HepG2 (cell line): Measurements from ENCODE around the gene FAT1. TPM values are rescaled to one million over a fixed set of nuclear protein-coding genes. Genes with fewer than 3 reads are reported as not detected.
A peak's percentile ranks its signal among the peaks of the same experiment; 100 is the strongest.

Experiments used
- ARID5B ChIP-seq: IDR thresholded peaks from 2 replicates; pipeline ENCODE4 v1.4.0; 2020; ENCODE audit warnings: mild to moderate bottlenecking, missing genetic modification reagents
- CC2D1A ChIP-seq: sonication (generic); formaldehyde crosslinking; IDR thresholded peaks from 2 replicates; pipeline ENCODE4 v1.8.1; 2023; ENCODE audit warnings: mild to moderate bottlenecking, missing genetic modification reagents
- CENPBD1 ChIP-seq: sonication (generic); formaldehyde crosslinking; IDR thresholded peaks from 2 replicates; pipeline ENCODE4 v1.8.0; 2022; ENCODE audit warnings: missing genetic modification reagents, low read depth, mild to moderate bottlenecking, borderline replicate concordance
- GABPB1 ChIP-seq: IDR thresholded peaks from 2 replicates; pipeline ENCODE4 v1.6.1; 2016; ENCODE audit warnings: mild to moderate bottlenecking, missing genetic modification reagents, moderate library complexity, missing compliant biosample characterization
- HIC2 ChIP-seq: sonication (generic); formaldehyde crosslinking; IDR thresholded peaks from 2 replicates; pipeline ENCODE4 v1.9.0; 2022; ENCODE audit warnings: low read depth, missing genetic modification reagents
- KLF9 ChIP-seq: IDR thresholded peaks from 2 replicates; pipeline ENCODE4 v1.6.1; 2016; ENCODE audit warnings: low read depth
- MEIS1 ChIP-seq: sonication (generic); formaldehyde crosslinking; IDR thresholded peaks from 2 replicates; pipeline ENCODE4 v1.9.0; 2021; ENCODE audit warnings: mild to moderate bottlenecking, missing genetic modification reagents, moderate library complexity, borderline replicate concordance
- MYC ChIP-seq: sonication (generic); formaldehyde crosslinking; IDR thresholded peaks from 2 replicates; pipeline ENCODE4 v1.9.0; 2021; ENCODE audit warnings: missing genetic modification reagents, borderline replicate concordance
- NCOA2 ChIP-seq: sonication (generic); formaldehyde crosslinking; IDR thresholded peaks from 2 replicates; pipeline ENCODE4 v1.8.0; 2022; ENCODE audit warnings: inconsistent platforms
- NFIB ChIP-seq: sonication (generic); formaldehyde crosslinking; IDR thresholded peaks from 2 replicates; pipeline ENCODE4 v1.9.0; 2021; ENCODE audit warnings: missing genetic modification reagents, mild to moderate bottlenecking, borderline replicate concordance
- POLR2G ChIP-seq: fragments of 200-400 bp; formaldehyde crosslinking; IDR thresholded peaks from 2 replicates; pipeline ENCODE4 v1.6.1; 2018; ENCODE audit warnings: mild to moderate bottlenecking, low read depth, low read length, moderate library complexity
- REL ChIP-seq: sonication (generic); formaldehyde crosslinking; conservative IDR thresholded peaks from 2 replicates; pipeline ENCODE4 v1.8.0; 2022; ENCODE audit warnings: mild to moderate bottlenecking, missing genetic modification reagents, moderate library complexity
- REPIN1 ChIP-seq: sonication (generic); formaldehyde crosslinking; IDR thresholded peaks from 2 replicates; pipeline ENCODE4 v1.8.0; 2022; ENCODE audit warnings: missing genetic modification reagents, low read depth, mild to moderate bottlenecking, borderline replicate concordance
- SIX4 ChIP-seq: sonication (generic); formaldehyde crosslinking; IDR thresholded peaks from 2 replicates; pipeline ENCODE4 v1.4.0; 2020; ENCODE audit warnings: missing genetic modification reagents
- SOX5 ChIP-seq: IDR thresholded peaks from 2 replicates; pipeline ENCODE4 v1.6.1; 2016; ENCODE audit warnings: borderline replicate concordance
- ZFP41 ChIP-seq: sonication (generic); formaldehyde crosslinking; IDR thresholded peaks from 2 replicates; pipeline ENCODE4 v1.4.0; 2020; ENCODE audit warnings: mild to moderate bottlenecking, missing genetic modification reagents, borderline replicate concordance
- ZNF263 ChIP-seq: sonication (generic); formaldehyde crosslinking; IDR thresholded peaks from 2 replicates; pipeline ENCODE4 v1.4.0; 2020; ENCODE audit warnings: missing genetic modification reagents
- ZNF274 ChIP-seq: sonication (generic); formaldehyde crosslinking; IDR thresholded peaks from 2 replicates; pipeline ENCODE4 v1.5.1; 2020; ENCODE audit warnings: mild to moderate bottlenecking, missing genetic modification reagents
- ZNF317 ChIP-seq: sonication (generic); formaldehyde crosslinking; IDR thresholded peaks from 2 replicates; pipeline ENCODE4 v1.5.0; 2020; ENCODE audit warnings: mild to moderate bottlenecking, missing genetic modification reagents
- ZNF382 ChIP-seq: sonication (generic); formaldehyde crosslinking; IDR thresholded peaks from 2 replicates; pipeline ENCODE4 v1.5.0; 2020; ENCODE audit warnings: missing genetic modification reagents, mild to moderate bottlenecking, borderline replicate concordance
- ZNF577 ChIP-seq: sonication (generic); formaldehyde crosslinking; IDR thresholded peaks from 2 replicates; pipeline ENCODE4 v1.4.0; 2020; ENCODE audit warnings: mild to moderate bottlenecking, low read depth, missing genetic modification reagents, borderline replicate concordance
- ZNF616 ChIP-seq: sonication (generic); formaldehyde crosslinking; IDR thresholded peaks from 2 replicates; pipeline ENCODE4 v1.5.0; 2020; ENCODE audit warnings: low read depth, mild to moderate bottlenecking, missing genetic modification reagents
- ZSCAN29 ChIP-seq: sonication (generic); formaldehyde crosslinking; conservative IDR thresholded peaks from 2 replicates; pipeline ENCODE4 v1.4.0; 2020; ENCODE audit warnings: mild to moderate bottlenecking, missing genetic modification reagents
- polyA plus RNA-seq, 8 experiments: library from polyadenylated mRNA; depleted of rRNA in 3 of 8; stranded (reverse) in 7 of 8; unstranded in 1 of 8; fragments of >200 nt; fragmentation: Illumina TruSeq in 4 of 8; extraction: Trizol in 4 of 8; gene quantifications; 2 replicates each; pipeline versions ENCODE4 v1.2.1 to v1.2.3, GENCODE V29; 2011 to 2016; ENCODE audit warnings: low read depth in 4 of 8, missing spikeins in 1 of 8, mixed read lengths in 1 of 8; ENCODE audit not compliant: insufficient read depth in 1 of 8
- total RNA-seq, 5 experiments: library from RNA; depleted of rRNA; stranded (reverse); fragments of >200 nt; fragmentation: Illumina TruSeq; extraction: Trizol; gene quantifications; 2 replicates each; pipeline ENCODE4 v1.2.3, GENCODE V29; 2016; ENCODE audit warnings: low read depth in 1 of 5

Gene FAT1
- total and polyA plus RNA-seq, 2 of the 13 experiments (the other 11 are each of a cell fraction or from before 2014, with no cell fraction given) = 185 to 216 TPM

- TF ChIP-seq NCOA2 (CRISPR knock-in tag) (peak; percentile 29; the same call in 1 of the 2 replicates), REPIN1 (0 out of 2 replicates have a peak, but pooled peaks have one; percentile 29), ZNF577 (no peak), ZSCAN29 (CRISPR knock-in tag) (no peak), ZNF263 (CRISPR knock-in tag) (no peak), HIC2 (CRISPR knock-in tag) (no peak), KLF9 (CRISPR knock-in tag) (no peak), ZFP41 (no peak), POLR2G (0 out of 2 replicates have a peak, but pooled peaks have one; percentile 33), NFIB (CRISPR knock-in tag) (no peak), CENPBD1 (no peak), SIX4 (CRISPR knock-in tag) (no peak), MEIS1 (no peak), MYC (peak; percentile 67), ARID5B (CRISPR knock-in tag) (peak; percentile 60), ZNF317 (CRISPR knock-in tag) (no peak), ZNF274 (no peak), ZNF616 (no peak), CC2D1A (CRISPR knock-in tag) (no peak), SOX5 (peak; percentile 46; the same call in 1 of the 2 replicates), REL (CRISPR knock-in tag) (no peak), GABPB1 (CRISPR knock-in tag) (no peak), ZNF382 (CRISPR knock-in tag) (no peak)
Observed at GRCh38 chr4:186644737-186645261, 78.9 kb downstream of the FAT1 start (continued).
